ENCODE results near the gene KAT2A.

Gene KAT2A

GRCh38 chr17:42116705-42117396, 4.3 kb downstream of the KAT2A start:
- H3K27me3 ChIP-seq = no peaks in the 10 kb centered on the region
- H3K4me1 ChIP-seq (ENCODE audit: control insufficient read depth in 1 of 2, insufficient read depth in 1 of 2, low read depth in 1 of 2, low read length in 1 of 2) = peaks cover 17 to 25% of the 10 kb centered on the region in 2 experiments
- H3K9me3 ChIP-seq = no peaks in the 10 kb centered on the region
- no peak overlapping the region for H3K27ac ChIP-seq
- no peak overlapping the region for H3K4me3 ChIP-seq (ENCODE audit: low read depth in 1 of 2, low read length in 1 of 2)
- TF ChIP-seq, protein P1, sequence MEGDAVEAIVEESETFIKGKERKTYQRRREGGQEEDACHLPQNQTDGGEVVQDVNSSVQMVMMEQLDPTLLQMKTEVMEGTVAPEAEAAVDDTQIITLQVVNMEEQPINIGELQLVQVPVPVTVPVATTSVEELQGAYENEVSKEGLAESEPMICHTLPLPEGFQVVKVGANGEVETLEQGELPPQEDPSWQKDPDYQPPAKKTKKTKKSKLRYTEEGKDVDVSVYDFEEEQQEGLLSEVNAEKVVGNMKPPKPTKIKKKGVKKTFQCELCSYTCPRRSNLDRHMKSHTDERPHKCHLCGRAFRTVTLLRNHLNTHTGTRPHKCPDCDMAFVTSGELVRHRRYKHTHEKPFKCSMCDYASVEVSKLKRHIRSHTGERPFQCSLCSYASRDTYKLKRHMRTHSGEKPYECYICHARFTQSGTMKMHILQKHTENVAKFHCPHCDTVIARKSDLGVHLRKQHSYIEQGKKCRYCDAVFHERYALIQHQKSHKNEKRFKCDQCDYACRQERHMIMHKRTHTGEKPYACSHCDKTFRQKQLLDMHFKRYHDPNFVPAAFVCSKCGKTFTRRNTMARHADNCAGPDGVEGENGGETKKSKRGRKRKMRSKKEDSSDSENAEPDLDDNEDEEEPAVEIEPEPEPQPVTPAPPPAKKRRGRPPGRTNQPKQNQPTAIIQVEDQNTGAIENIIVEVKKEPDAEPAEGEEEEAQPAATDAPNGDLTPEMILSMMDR (IDR thresholded peaks at IDR 0.05) = peak; percentile 87
- no peaks in the 10 kb centered on the region for H3K36me3 ChIP-seq

DNA sequence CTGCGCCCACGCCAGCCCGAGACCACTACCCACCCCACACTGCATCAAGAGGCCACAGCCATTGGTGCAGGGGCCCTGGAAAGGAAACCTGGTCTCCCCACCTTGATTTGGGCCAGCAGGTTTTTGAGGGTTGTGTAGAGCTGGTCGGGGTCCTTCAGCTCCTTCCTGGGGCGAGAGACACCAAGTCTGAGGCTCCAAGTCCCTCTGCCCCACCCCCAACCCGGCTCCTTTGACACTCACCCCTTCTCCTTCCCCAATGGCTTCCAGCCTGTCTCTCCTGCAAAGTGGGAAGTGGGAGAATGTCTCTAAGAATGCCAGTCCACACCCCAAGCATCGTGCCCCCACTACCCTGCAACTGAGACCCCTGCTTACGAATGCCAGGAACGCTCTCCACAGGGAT, 7.0 kb downstream of the KAT2A start:
- H3K27me3 ChIP-seq = no peaks in the 10 kb centered on the region
- TF ChIP-seq, protein P1 (IDR thresholded peaks at IDR 0.05) = no peak
- peaks cover under 1% of the 10 kb centered on the region for H3K36me3 ChIP-seq
- H3K27ac ChIP-seq = no peak overlapping the region
- H3K4me1 ChIP-seq (ENCODE audit: control insufficient read depth in 1 of 2, insufficient read depth in 1 of 2, low read depth in 1 of 2, low read length in 1 of 2) = peaks cover 16 to 17% of the 10 kb centered on the region in 2 experiments
- no peaks in the 10 kb centered on the region for H3K9me3 ChIP-seq
- H3K4me3 ChIP-seq (ENCODE audit: low read depth in 1 of 2, low read length in 1 of 2) = no peak overlapping the region

DNA sequence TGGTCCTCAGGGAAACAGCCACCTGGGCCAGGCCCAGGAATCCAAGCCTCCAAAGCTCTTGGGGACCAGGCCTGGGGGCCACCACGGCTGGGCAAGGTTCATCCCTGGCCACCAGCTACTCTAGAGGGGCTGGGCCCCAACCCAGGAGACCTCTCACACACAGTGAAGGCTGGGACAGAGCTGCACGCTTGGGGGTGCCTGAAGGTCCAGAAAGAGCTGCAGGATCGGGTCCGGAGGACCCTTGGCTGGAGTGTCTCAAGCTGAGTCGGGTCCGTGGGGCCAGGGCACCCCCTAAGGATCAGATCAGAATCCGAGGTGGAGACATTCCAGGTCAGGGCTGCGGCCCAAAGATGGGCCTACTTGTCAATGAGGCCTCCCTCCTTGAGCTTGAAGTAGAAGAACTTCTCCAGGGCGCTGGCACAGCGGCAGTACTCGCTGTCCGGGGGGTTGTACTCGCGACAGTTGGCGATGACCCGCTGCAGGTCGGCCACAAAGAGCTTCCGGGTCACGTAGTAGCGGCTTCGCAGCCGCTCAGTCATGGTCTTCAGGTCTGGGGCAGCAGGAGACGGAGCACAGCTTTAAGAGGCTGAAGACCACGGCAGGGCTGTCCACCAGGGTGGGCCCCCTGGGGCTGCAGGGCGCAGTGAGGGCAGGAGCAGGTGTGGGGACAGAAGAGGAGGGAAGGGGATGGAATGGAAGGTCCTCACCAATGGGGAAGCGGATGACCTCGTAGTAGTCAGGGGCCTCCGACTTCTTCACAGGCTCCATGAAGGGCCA, 7.7 kb downstream of the KAT2A start:
- Histone ChIP-seq H3K4me3 (ENCODE audit: low read depth in 1 of 2, low read length in 1 of 2) (peak overlapping the region in 1 of 2 experiments; percentile 68), H3K4me1 (ENCODE audit: control insufficient read depth in 1 of 2, insufficient read depth in 1 of 2, low read depth in 1 of 2, low read length in 1 of 2) (peaks cover 16 to 17% of the 10 kb centered on the region in 2 experiments), H3K27ac (peak overlapping the region; percentile 86), H3K27me3 (no peaks in the 10 kb centered on the region), H3K36me3 (peaks cover 4% of the 10 kb centered on the region), H3K9me3 (no peaks in the 10 kb centered on the region)
- TF ChIP-seq, protein P1 (IDR thresholded peaks at IDR 0.05) = no peak

DNA sequence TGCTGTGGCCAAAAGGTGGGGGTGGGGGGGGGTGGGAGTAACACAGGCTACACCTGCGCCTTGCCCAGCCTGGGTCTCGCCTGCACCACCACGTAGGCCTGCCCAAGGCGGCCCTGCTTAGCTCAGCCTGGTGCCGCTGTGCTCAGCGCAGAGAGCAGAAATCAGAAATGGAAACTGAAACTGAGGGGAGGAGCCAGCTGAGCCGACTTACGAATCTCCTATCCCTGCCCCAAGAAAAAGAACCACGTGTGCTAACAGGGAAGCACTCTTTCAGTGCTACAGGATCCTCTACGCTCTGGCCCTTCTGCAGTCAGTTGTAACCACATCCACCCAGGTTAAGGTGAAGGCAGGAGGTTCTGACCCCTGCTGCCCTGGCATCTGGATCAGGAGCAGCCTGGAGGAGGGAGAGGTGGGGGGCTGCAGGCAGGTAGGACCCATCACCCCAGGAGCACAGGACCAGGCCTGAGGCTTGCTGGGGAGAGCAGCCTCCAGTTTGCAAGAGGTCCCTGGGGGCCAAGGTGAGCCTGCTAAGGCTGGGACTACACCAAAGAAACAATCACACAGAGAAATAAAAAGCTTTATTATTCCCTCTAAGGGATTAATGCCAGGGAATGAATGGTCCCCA, 8.5 kb downstream of the KAT2A start, which contains the start of gene DHX58:
Gene DHX58 (minus strand): TSS at position 163 of the 625 bp plus-strand sequence. CDS start 822 bp downstream, outside the sequence.
- no peaks in the 10 kb centered on the region for H3K9me3 ChIP-seq
- H3K4me1 ChIP-seq (ENCODE audit: control insufficient read depth in 1 of 2, insufficient read depth in 1 of 2, low read depth in 1 of 2, low read length in 1 of 2) = peaks cover 16 to 23% of the 10 kb centered on the region in 2 experiments

More for the DNA sequence above, 8.5 kb downstream of the KAT2A start, which contains the start of gene DHX58:
- TF ChIP-seq, protein P1 (IDR thresholded peaks at IDR 0.05) = peak; percentile 22
- Histone ChIP-seq H3K27ac (peak within 1 kb of the TSS; percentile 86), H3K36me3 (peaks cover 4% of the 10 kb centered on the region), H3K27me3 (no peaks in the 10 kb centered on the region), H3K4me3 (ENCODE audit: low read depth in 1 of 2, low read length in 1 of 2) (peak within 1 kb of the TSS; percentile 63 to 68)

Data from neutrophil (primary cell).